NCI-H146 treated with DMSO at 0.1 percent for 48 hours (cell line): Measurements from ENCODE around the gene HS3ST4.

Experiments
- DNase-seq: peaks from one replicate; lab custom pipeline; 2025; ENCODE audit not compliant: unreplicated experiment; lab: John Stamatoyannopoulos, UW

HS3ST4 gene

GRCh38 chr16:25886598-25886997, 194.8 kb downstream of the HS3ST4 start:
- DNase-seq: no peak

GRCh38 chr16:25888868-25889267, 197.1 kb downstream of the HS3ST4 start:
- DNase-seq: no peak

DNA sequence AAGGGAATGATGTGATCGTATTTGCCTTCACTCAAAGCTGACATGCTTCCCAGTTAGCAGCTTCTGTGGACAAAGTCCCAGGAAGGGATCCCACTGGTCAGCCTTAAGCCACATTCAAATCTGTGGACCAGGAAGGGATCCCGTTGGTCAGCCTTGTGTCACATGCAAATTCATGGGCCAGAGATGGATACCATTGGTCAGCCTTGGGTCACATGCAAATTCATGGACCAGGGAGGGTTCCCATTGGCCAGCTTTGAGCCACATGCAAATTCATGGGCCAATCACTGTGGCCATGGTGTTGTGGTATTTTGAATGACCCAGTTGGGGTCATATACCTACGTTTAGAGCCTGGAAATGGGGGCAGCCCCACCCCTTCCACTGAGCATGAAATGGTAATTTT, 201.6 kb downstream of the HS3ST4 start:
- DNase-seq: no peak

- no peak for DNase-seq
Measured at GRCh38 chr16:25894093-25894492, 202.3 kb downstream of the HS3ST4 start.

GRCh38 chr16:25895380-25895779, 203.6 kb downstream of the HS3ST4 start:
- no peak for DNase-seq

DNA sequence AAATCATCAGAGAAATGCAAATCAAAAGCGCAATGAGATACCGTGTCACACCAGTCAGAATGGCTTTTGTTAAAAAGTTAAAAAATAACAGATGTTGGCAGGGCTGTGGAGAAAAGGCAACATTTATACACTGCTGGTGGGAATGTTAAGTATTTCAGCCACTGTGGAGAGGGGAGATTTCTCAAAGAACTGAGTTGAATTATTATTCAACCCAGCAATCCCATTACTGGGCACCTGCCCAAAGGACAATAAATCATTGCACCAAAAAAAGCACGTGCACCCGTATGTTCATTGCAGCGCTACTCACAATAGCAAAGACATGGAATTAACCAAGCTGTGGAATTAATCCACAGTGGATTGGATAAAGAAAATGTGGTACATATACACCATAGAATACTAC, 204.7 kb downstream of the HS3ST4 start:
- no peak for DNase-seq

GRCh38 chr16:25897702-25898101, 205.9 kb downstream of the HS3ST4 start:
- DNase-seq: no peak

- no peak for DNase-seq
Measured at GRCh38 chr16:25905810-25906209, 214.1 kb downstream of the HS3ST4 start.

DNA sequence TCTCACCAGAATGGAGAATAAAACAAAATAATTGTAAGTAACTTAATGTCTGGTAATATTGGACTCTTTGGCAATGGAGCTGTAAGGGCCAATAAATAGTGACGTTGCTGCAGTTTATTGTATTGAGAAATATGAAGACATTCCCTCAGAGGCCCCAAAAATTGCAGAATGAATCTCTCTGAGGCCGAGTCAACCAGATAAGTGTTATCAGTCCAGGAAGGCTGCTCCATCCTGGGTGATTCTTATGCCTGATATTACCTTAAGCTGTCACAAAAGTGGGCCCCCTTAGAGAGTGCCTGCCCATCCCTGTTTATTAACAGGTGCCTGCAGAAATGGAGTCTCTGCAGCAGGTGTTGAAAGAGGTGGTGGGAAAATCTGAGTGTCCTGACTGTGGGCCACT, 219.2 kb downstream of the HS3ST4 start:
- no peak for DNase-seq

- no peak for DNase-seq
Measured at GRCh38 chr16:25912321-25912720, 220.6 kb downstream of the HS3ST4 start.

DNA sequence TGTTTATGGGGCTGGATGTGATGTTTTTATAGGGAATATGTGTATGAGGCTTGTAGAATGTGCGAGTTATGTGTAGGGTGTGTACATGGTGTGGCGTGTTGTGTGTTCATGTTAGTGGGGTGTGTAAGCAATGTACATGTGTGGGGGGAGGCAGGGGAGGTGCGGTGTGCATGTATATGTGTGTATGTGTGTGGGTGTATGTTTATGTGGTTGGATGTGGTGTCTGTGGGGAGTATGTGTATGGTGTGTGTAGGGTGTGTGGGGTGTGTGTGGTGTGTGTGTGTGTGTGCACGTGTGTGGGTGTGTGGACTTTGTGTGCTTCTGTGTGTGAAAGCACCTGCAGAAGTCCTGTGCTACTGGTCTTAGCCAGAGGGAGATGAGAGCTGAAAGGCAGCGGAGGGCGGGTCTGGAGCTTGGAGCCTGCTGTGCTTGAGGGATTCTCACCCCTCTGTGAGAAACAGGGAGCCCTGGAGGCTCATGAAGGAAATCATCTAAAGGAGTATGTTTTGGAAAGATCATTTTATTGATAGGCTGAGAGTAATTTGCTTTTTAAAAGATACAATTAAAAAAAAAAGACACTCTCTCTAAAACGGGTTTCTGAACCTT, 222.7 kb downstream of the HS3ST4 start:
- no peak for DNase-seq

- no peak for DNase-seq
Measured at GRCh38 chr16:25916037-25916436, 224.3 kb downstream of the HS3ST4 start.

- DNase-seq: no peak
Measured at GRCh38 chr16:25922438-25922837, 230.7 kb downstream of the HS3ST4 start.

DNA sequence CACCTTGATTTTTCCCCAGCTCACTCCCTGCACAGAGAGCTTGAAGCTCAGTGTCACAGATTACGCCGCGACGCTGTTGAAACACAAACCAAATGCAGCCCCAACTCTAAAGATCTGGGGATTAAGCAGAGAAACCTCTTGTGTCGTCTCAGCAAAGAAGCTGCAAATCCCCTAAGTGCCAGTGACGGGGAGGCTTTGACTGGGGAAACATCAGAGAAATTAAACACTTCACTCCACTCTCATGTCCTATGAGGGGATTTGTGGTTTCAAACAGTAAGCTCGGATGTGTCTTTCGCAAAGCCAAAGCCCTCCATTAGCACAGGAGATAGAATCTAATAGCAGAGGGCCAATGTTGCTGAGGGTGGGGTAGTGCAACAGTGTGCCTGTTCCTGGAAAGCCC, 233.7 kb downstream of the HS3ST4 start:
- DNase-seq: no peak

DNA sequence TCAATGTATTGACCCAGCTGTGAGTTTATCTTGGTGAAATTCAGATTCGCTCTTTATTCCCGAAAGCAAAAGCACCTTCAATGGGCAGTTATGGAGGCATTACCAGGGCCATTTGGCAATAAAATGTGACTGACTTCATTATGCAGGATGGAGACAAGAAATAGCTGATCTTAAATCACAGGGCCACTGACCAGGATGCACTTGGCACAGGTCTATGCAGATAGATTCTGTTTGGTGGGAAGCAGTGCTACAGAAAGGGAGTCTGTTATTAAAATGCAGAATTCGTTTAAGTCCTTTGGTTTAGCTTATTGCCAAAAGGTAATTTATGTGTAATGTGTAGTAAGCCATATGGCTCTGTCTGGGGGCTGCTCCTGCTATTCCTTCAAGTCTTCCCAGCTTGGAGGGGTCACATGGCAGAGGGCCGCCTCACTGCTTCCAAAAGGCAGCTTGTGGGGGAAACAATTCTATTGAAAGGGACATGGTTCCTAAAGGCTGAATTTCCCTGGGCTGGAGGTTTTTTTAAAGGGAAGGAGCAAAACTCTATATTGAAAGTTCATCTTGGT, 239.8 kb downstream of the HS3ST4 start:
- no peak for DNase-seq

- DNase-seq: no peak
Measured at GRCh38 chr16:25941800-25942499, 250.2 kb downstream of the HS3ST4 start.

DNA sequence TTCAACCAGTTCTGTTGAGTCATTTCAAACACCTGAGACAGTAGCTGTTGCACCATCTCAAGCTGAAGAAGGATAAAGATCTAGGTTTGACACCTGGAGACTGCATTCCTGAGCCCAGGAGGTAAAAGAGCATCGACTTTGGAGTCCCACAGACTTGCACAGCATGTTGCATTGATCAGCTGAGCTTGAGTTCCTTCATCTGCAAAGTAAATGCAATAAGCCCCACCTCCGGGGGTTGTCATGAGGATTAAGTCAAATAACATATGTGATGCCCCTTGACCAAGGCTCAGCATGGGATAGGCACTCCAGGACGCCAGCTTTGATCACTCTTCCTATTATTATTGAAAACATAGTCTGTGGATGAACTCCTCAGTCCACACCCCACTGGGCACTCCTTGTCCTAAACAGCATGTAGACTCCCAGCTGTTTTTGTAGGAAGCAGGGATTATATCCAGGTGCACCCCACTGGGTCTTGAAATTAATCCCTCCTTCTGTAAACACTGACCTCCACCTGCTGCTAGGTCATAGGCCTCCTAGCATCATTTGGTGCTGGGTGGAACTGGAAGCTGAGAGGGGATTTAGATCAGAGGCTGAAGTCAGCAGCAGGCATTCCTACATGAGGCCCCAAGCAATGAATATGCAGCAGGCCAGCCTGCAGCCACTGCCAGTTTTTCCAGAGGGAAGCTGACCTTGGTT, 259.0 kb downstream of the HS3ST4 start:
- DNase-seq: peak; percentile 9

- no peak for DNase-seq
Measured at GRCh38 chr16:25951999-25952398, 260.2 kb downstream of the HS3ST4 start.

DNA sequence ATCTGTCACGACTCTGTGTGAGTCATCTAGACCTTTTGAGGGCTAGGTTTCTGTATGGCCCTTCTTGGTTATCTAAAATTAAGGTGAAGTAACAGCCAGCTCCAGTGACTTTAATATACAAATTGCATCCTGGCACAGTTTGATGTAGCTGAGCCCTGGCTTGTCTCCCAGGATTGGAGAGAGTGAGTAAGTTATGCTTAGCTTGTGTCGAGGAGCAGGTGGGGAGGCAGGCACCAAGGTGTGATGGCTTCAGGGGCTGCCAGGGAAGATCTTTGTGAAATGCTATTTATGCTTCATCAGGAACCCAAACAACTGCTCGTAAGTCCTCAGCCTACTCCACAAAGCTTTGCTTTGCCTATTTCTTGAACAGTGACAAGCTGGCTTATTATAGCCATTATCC, 261.2 kb downstream of the HS3ST4 start:
- no peak for DNase-seq

GRCh38 chr16:25957707-25958106, 265.9 kb downstream of the HS3ST4 start:
- DNase-seq: no peak

DNA sequence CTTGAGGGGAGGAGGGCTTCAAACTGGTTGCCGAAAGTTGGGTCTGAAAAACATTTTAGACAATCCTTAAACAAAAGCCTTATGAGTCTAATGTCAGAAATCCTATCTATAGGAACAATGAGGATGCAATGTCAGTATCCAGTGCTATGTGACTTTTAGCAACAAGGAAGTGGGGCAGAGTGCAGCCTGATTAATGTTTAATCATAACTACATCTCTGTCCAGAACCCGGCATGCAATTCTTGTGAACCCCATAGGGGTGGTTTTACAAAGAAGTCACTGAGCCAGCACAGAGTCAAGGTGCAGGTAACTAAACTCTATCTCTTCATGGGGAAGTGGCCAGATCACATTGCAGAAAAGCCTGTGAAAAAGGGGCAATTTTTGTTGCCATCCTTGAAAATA, 267.5 kb downstream of the HS3ST4 start:
- no peak for DNase-seq
